Ascending aorta (tissue), 2 donors: Measurements from ENCODE around the gene FOXN3. TPM values are rescaled to one million over a fixed set of nuclear protein-coding genes. Genes with fewer than 3 reads are reported as not detected.
"Not testable (repeated sequence)": the region's sequence is repeated elsewhere in the genome, so short reads cannot be mapped to it uniquely, and the experiment has no call there.

ENCODE experiments used
- DNase-seq, 2 donors: peaks; one replicate each; pipeline ENCODE4 v3.0.0-alpha.2; 2019; ENCODE audit warnings: low spot score in 2 of 2
- H3K27ac ChIP-seq, 2 donors: fragments of 200-600 bp; sonication (generic); one replicate each; pipeline ENCODE4 v1.5.1; 2016 to 2017; ENCODE audit warnings: mild to moderate bottlenecking in 1 of 2
- H3K27me3 ChIP-seq: fragments of 200-600 bp; sonication (generic); one replicate; pipeline ENCODE4 v1.5.1; 2017
- H3K36me3 ChIP-seq, 2 donors: fragments of 200-600 bp; sonication (generic); one replicate each; pipeline ENCODE4 v1.5.1; 2016
- H3K4me1 ChIP-seq, 2 donors: fragments of 200-600 bp; sonication (generic); one replicate each; pipeline ENCODE4 v1.5.1; 2016 to 2017; ENCODE audit warnings: mild to moderate bottlenecking in 1 of 2
- H3K4me3 ChIP-seq, 2 donors: fragments of 200-600 bp; sonication (generic); one replicate each; pipeline ENCODE4 v1.5.1; 2016 to 2017; ENCODE audit warnings: mild to moderate bottlenecking in 1 of 2
- H3K9me3 ChIP-seq, 2 donors: fragments of 200-600 bp; sonication (generic); one replicate each; pipeline ENCODE4 v1.5.1; 2016
- CTCF ChIP-seq, 3 experiments: fragments of 200-600 bp in 2 of 3; fragments of 450-650 bp in 1 of 3; sonication (generic) in 2 of 3; IDR thresholded peaks; one replicate each; pipeline ENCODE4 v1.5.1; 2016 to 2019; ENCODE audit warnings: antibody characterized with exemption in 3 of 3, mild to moderate bottlenecking in 1 of 3, moderate library complexity in 1 of 3
- intact Hi-C: fragments of 100-400 bp; cut with DNase I; formaldehyde crosslinking; loops from one replicate; pipeline ENCODE4 v1.15.1; 2023
- total RNA-seq: library from RNA; depleted of rRNA; stranded (reverse); fragments of >200 nt; gene quantifications from one replicate; pipeline ENCODE4 v1.1.0, GENCODE V29; 2016

Gene FOXN3
- total RNA-seq, 1 donor from 2014 or later: 96.3 TPM

GRCh38 chr14:89123851-89124250 lies 293.2 kb downstream of the FOXN3 start:
- no peak overlapping the region for H3K4me3 ChIP-seq
- no peak for TF ChIP-seq CTCF (IDR thresholded peaks at IDR 0.05)

GRCh38 chr14:89123215-89123614 lies 293.8 kb downstream of the FOXN3 start:
- no peaks in the 10 kb centered on the region for H3K4me1 ChIP-seq
- no peak overlapping the region for H3K27ac ChIP-seq
- TF ChIP-seq CTCF (IDR thresholded peaks at IDR 0.05): no peak
- no peak overlapping the region for H3K4me3 ChIP-seq
- no peaks in the 10 kb centered on the region for H3K36me3 ChIP-seq
- DNase-seq: no peak
- no peaks in the 10 kb centered on the region for H3K9me3 ChIP-seq
- H3K27me3 ChIP-seq: no peaks in the 10 kb centered on the region
- intact Hi-C loops: no loop called here

More at GRCh38 chr14:89123851-89124250, 293.2 kb downstream of the FOXN3 start:
- H3K27ac ChIP-seq: no peak overlapping the region
- no peaks in the 10 kb centered on the region for H3K9me3 ChIP-seq
- no peak for DNase-seq
- intact Hi-C loops: no loop called here
- no peaks in the 10 kb centered on the region for H3K36me3 ChIP-seq
- H3K27me3 ChIP-seq: no peaks in the 10 kb centered on the region
- no peaks in the 10 kb centered on the region for H3K4me1 ChIP-seq

GRCh38 chr14:89121968-89122620 lies 294.9 kb downstream of the FOXN3 start:
- Histone ChIP-seq H3K36me3 (no peaks in the 10 kb centered on the region), H3K27ac (no peak overlapping the region), H3K9me3 (no peaks in the 10 kb centered on the region), H3K4me3 (no peak overlapping the region), H3K4me1 (no peaks in the 10 kb centered on the region), H3K27me3 (no peaks in the 10 kb centered on the region)
- DNase-seq: no peak
- no peak for TF ChIP-seq CTCF (IDR thresholded peaks at IDR 0.05)
- intact Hi-C loops: no loop called here

GRCh38 chr14:89117012-89117411 lies 300.0 kb downstream of the FOXN3 start:
- intact Hi-C loops: no loop called here
- Histone ChIP-seq H3K9me3 (no peaks in the 10 kb centered on the region), H3K27ac (no peak overlapping the region), H3K4me3 (no peak overlapping the region), H3K27me3 (no peaks in the 10 kb centered on the region), H3K4me1 (no peaks in the 10 kb centered on the region), H3K36me3 (no peaks in the 10 kb centered on the region)
- TF ChIP-seq CTCF (IDR thresholded peaks at IDR 0.05): no peak
- no peak for DNase-seq

- DNase-seq: no peak
- Histone ChIP-seq H3K4me1 (no peaks in the 10 kb centered on the region), H3K36me3 (no peaks in the 10 kb centered on the region), H3K27ac (no peak overlapping the region), H3K27me3 (no peaks in the 10 kb centered on the region), H3K9me3 (no peaks in the 10 kb centered on the region), H3K4me3 (no peak overlapping the region)
- TF ChIP-seq CTCF (IDR thresholded peaks at IDR 0.05): no peak
- intact Hi-C loops: no loop called here
Observed at GRCh38 chr14:89114109-89114508, 302.9 kb downstream of the FOXN3 start.

- TF ChIP-seq CTCF (IDR thresholded peaks at IDR 0.05): no peak
- H3K4me3 ChIP-seq: no peak overlapping the region
- H3K9me3 ChIP-seq: no peaks in the 10 kb centered on the region
- H3K27ac ChIP-seq: no peak overlapping the region
- no peaks in the 10 kb centered on the region for H3K36me3 ChIP-seq
- DNase-seq: no peak
- no peaks in the 10 kb centered on the region for H3K27me3 ChIP-seq
- no peaks in the 10 kb centered on the region for H3K4me1 ChIP-seq
- intact Hi-C loops: no loop called here
Observed at GRCh38 chr14:89112720-89113119, 304.3 kb downstream of the FOXN3 start.

GRCh38 chr14:89111766-89112543 lies 305.1 kb downstream of the FOXN3 start:
- intact Hi-C loops, H3K27me3 ChIP-seq, H3K36me3 ChIP-seq, DNase-seq, H3K27ac ChIP-seq, H3K4me1 ChIP-seq, H3K9me3 ChIP-seq, H3K4me3 ChIP-seq: not testable (repeated sequence)

GRCh38 chr14:89111232-89111631 lies 305.8 kb downstream of the FOXN3 start:
- H3K9me3 ChIP-seq, intact Hi-C loops, H3K27me3 ChIP-seq, H3K4me1 ChIP-seq, DNase-seq, H3K4me3 ChIP-seq, H3K36me3 ChIP-seq, H3K27ac ChIP-seq: not testable (repeated sequence)
